ENCODE data around the gene RFX4. TPM values are rescaled to one million over a fixed set of nuclear protein-coding genes. Genes with fewer than 3 reads are reported as not detected.
A peak's percentile ranks its signal among the peaks of the same experiment; 100 is the strongest.

The RFX4 gene
- total RNA-seq, 1 experiment from 2014 or later = not detected

- TF ChIP-seq ZBTB33 (IDR thresholded peaks at IDR 0.05; ENCODE audit: extremely low read depth, insufficient replicate concordance, low read length) (no peak), SP1 (IDR thresholded peaks at IDR 0.05; ENCODE audit: low read depth) (no peak), TCF7L2 (IDR thresholded peaks at IDR 0.05; ENCODE audit: borderline replicate concordance, extremely low read depth, insufficient read depth, insufficient read length) (no peak)
Measured at GRCh38 chr12:106681210-106681609, 98.4 kb downstream of the RFX4 start (continued).

GRCh38 chr12:106682594-106683234 lies 99.9 kb downstream of the RFX4 start:
- TF ChIP-seq RAD21 (IDR thresholded peaks at IDR 0.05; ENCODE audit: low read depth) (peak; percentile 56; the same call in 1 of the 2 replicates), JUND (IDR thresholded peaks at IDR 0.05) (no peak), CTCF (IDR thresholded peaks at IDR 0.05 in 2 of 3, conservative IDR thresholded peaks at IDR 0.05 in 1 of 3; ENCODE audit: borderline replicate concordance in 1 of 3, insufficient read depth in 1 of 3, low read depth in 2 of 3, low read length in 2 of 3) (peak; percentile 35 to 48 (median 45); a peak in 5 of 6 replicates)
- Histone ChIP-seq H3K9me2 (ENCODE audit: insufficient read depth) (no peaks in the 10 kb centered on the region), H3K4me1 (ENCODE audit: control insufficient read depth in 1 of 2, insufficient read depth in 2 of 2, low read length in 2 of 2) (no peaks in the 10 kb centered on the region), H3K27me3 (ENCODE audit: insufficient read depth, low read length) (no peaks in the 10 kb centered on the region), H3K36me3 (ENCODE audit: control insufficient read depth in 1 of 2, insufficient read depth in 2 of 2, low read length in 2 of 2) (no peaks in the 10 kb centered on the region), H3K9me3 (ENCODE audit: control insufficient read depth in 1 of 2, insufficient read depth in 1 of 2, low read depth in 1 of 2, low read length in 2 of 2) (no peaks in the 10 kb centered on the region), H2AFZ (ENCODE audit: low read depth, low read length, poor library complexity, severe bottlenecking) (no peak overlapping the region), H3K79me2 (ENCODE audit: insufficient read depth, low read length) (no peaks in the 10 kb centered on the region), H3K4me3 (replicated peaks in 1 of 2; ENCODE audit: low read depth in 1 of 2, low read length in 2 of 2) (no peak overlapping the region), H4K20me1 (ENCODE audit: insufficient read depth) (no peaks in the 10 kb centered on the region), H3K4me2 (ENCODE audit: low read length) (no peak overlapping the region), H3K9ac (ENCODE audit: low read length) (no peak overlapping the region), H3K27ac (ENCODE audit: low read depth, low read length) (no peak overlapping the region)
- CTCF ChIA-PET = no interaction called here
- POLR2A ChIA-PET = interaction anchor here (0.7 kb wide), 1 partner anchor 271 kb away, joined by 5 read pairs; no protein-coding TSS in a partner anchor
- peak; percentile 16 for DNase-seq (ENCODE audit: low read depth, low spot score)
- intact Hi-C loops (cut with micrococcal nuclease) = loop anchor here (2.0 kb wide), 1 partner anchor 158 kb away; no protein-coding TSS in a partner anchor
- ATAC-seq = peak; percentile 81
- BruUV-seq (replicated peaks) = no TSS peak
- RAD21 ChIA-PET (ENCODE audit: low non-redundant PET in 1 of 2, low total read pairs in 2 of 2, uncharacterized antibody in 2 of 2, unreplicated experiment in 2 of 2) = no interaction called here

Data from HCT116 (cell line).